ENCODE data around the gene FOS.
A peak's percentile ranks its signal among the peaks of the same experiment; 100 is the strongest.
"Not testable (repeated sequence)": the region's sequence is repeated elsewhere in the genome, so short reads cannot be mapped to it uniquely, and the experiment has no call there.

Gene FOS

DNA sequence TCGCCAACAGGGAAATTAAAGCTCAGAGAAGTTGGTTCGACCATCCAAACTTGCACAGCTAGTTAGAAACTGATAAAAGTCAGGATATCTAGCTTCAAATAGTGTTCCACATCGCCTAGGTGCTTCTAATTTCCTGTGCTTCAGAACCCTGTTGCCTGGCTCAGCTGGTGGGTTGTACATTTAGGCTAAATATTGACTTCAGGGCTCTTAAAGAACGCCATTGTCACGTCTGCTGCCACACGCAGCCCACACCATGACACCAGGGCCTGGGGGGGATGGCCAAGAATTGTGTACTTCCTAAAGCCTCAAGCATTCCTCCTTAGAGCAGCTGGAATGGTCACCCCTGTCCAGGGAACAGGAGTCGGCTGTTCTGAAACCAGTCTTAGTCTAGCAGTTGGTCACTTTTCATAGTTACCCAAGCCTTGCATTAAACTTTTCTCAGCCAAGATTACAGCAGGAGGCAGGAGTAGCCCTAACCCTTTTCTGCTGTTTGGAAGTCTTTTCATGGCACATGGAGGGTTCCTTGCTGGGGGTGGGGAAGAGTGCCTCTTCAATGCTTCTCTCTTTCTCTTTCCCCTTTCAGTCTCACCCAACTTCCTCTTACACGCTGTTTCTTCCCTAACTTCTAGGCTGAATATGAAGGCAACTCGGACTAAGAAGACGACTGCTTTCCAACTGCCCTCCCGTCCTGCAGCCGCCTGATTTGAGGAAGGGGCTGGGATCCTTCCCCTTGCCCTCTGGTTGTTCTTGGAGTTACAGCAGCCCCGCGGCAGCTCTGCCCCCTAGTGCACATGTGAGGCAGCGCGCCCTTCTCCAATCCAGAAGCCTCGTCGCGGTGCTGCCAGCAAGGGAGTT, 17.1 kb downstream of the FOS start:
- DNase-seq, result peak; percentile 83 to 85

DNA sequence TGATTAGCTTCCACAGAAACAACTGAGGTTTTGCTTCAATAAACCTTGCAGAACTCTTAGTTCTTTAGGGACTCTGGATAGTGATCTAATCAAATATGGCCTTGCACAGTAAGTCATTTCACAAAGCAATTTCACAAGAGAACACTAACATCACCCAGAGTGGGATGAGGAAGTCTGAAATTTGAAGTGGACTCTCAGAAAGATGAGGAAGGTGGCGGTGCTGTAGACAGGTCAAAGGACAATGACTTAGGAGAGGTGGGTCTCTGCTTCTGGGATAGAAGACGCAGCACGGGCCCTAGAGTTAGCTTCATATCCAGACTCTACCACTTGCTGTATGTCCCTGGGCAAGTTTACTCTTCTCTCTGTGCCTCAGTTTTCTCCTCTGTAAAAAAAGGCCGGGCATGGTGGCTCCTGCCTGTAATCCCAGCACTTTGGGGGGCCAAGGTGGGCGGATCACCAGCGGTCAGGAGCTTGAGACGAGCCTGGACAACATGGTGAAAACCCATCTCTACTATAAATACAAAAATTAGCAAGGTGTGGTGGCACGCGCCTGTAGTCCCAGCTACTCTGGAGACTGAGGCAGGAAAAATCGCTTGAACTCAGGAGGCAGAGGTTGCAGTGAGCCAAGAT, 18.9 kb downstream of the FOS start:
- DNase-seq, result peak in 1 of 2 donors; percentile 24

DNA sequence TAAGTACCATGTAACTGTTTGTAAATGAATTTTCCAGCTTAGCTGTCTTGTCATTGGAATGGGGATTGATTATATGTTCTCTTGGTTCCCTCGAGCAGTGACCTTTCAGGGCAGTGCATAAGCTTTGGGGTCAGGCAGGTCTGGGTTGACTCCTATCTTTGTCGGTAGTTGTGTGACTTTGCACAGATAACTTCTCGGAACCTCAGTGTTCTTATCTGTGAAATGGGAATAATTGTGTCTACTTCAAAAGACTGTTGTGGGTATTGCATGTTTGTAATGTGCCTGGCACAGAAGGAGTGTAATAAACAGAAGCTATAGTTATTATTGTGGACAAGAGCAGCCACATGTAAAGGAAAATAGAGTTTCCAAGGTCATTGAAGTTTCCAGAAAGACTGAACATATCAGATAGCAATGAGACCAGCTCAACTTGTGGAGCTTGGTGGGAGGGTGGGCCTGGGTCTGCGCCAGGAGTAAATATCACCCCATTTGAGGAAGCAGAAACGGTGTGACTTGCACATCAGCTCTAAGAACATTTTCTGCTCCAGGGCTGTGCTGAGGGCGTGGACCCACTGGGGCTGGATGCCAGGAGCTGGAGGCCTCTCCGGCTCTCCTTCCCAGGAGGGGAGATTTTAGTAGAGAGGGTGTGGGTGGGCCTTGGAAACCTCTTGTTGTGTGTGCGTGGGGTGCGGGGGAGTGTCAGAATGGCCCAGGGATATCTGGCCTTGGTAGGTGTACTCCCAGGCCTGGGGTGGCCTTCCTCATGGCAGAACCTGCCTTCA, 19.7 kb downstream of the FOS start:
- DNase-seq, result peak in 1 of 2 donors; percentile 32

DNA sequence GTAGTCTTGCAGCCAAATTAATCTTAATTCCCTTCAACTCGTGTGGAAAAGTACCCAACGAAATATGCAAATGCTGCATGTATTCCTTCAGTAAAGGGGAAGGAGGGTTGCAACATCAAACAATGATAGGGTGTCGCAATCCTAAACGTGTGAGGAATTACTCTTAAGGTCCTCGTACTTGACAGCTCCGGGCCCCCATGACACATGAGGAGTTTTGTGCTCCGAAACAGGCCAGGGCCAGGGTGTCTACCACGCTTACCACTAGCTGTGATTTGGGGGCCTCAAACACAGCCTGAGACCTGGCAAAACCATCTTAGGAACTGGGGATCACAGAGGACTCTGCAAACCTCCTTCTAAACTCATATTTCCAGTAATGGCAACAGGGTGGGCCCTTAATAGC, 20.4 kb downstream of the FOS start:
- peak in 1 of 2 donors; percentile 64 for DNase-seq

DNA sequence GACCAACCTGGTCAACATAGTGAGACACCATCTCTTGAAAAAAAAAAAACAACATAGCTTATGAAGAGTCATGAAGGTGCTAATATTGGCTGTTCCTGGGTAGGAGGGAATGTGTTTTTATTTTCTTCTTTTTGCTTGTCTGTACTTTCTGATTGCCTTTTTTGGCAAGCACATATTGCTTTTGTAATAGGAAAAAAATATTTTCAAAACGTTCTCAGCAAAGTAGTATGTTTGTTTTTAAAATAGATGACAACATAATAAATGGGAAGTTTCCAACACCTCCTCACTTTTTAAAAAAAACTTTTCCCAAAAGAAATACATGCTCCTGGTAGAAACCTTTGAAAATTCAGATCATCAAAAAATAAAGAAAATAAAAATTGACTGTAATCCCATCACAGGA, 20.9 kb downstream of the FOS start:
- no peak for DNase-seq

DNA sequence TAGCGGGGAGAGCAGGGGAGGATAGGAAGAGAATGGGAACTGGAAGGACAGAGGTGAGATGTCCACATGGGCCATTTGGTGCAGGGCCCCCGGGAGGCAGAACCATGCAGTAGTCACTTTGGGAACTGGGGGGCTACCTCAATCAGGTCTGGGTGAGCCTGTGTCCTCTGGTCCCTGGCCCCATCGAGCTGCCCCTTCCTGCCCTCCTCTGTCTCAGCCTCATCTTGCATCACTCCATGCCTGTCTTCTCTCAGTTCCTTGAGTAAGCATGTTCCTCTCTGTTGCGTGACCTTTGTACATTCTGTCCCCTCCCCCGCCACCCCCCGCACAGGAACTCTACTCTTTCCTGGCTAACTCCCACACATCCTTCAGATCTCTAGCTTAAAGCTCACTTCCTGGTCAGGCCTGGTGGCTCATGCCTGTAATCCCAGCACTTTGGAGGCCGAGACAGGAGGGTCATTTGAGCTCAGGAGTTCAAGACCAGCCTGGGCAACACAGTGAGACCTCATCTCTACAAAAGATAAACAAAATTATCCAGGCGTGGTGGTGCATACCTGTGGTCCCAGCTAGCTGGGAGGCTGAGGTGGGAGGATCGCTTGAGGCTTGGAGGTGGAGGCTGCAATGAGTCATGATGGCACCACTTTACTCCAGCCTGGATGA, 23.2 kb downstream of the FOS start:
- peak in 1 of 2 donors; percentile 58 for DNase-seq

DNA sequence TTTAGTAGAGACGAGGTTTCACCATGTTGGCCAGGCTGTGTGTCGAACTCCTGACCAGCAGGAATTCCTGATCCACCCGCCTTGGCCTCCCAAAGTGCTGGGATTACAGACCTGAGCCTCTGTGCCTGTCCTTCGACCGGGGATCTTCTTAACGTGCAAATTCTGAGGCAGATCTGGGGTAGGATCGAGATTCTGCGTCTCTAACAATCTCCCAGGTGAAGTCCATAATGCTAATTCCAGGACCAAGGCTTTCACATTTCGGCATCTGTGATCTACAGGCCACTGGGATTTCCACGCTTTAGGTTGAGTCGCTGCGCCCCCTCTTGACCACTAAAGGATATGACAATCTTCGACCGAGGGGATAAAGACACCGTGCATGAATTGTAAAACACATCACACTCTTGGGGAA, 24.8 kb downstream of the FOS start:
- peak; percentile 71 to 78 for DNase-seq

DNA sequence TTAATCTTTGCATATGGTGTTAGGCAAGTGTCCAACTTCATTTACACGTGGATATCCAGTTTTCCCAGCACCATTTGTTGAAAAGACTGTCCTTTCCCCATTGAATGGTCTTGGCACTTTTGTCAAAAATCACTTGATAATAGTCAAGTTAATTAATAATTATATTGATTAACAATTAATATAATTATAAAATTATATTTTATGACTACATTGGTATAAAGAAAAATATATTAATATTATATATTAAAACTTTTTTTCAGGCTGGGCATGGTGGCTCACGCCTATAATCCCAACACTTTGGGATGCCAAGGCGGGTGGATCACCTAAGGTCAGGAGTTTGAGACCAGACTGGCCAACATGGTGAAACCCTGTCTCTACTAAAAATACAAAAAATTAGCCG, 27.8 kb downstream of the FOS start:
- not testable (repeated sequence) for DNase-seq

DNA sequence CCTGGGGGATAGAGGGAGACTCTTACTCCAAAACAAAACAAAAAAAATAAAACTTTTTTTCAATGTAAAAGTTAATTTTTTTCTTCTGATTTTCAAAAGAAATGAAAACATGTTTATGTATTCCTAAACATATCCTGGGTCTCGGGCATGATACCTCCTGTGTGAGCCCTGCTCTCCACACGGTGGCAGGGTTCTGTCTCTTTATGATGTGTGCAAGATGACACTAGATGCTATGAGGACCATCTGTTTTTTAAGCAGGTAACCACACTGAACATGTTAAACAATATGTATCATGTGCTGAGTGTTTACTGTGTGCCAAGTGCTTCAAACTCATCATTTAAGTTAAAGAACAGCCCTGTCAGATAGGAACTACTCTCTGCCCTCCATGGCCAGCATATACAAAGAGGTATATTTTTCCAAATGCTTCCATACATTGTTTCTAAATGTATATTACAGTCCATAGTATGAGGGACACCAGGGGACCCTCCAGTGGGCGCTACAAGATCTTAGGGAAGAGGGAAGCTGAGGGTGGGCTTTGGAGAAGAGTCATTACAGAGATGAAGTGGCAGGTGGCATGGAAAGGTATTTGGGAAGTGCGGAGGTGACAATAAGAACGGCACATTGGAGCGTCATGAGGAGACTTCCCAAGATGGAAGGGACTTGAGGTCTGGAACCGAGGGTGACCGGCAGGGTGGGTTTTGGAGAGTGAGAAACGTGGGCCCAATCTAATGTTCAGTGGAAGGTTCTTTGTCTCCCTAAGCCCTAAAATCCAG, 28.5 kb downstream of the FOS start:
- no peak for DNase-seq

DNA sequence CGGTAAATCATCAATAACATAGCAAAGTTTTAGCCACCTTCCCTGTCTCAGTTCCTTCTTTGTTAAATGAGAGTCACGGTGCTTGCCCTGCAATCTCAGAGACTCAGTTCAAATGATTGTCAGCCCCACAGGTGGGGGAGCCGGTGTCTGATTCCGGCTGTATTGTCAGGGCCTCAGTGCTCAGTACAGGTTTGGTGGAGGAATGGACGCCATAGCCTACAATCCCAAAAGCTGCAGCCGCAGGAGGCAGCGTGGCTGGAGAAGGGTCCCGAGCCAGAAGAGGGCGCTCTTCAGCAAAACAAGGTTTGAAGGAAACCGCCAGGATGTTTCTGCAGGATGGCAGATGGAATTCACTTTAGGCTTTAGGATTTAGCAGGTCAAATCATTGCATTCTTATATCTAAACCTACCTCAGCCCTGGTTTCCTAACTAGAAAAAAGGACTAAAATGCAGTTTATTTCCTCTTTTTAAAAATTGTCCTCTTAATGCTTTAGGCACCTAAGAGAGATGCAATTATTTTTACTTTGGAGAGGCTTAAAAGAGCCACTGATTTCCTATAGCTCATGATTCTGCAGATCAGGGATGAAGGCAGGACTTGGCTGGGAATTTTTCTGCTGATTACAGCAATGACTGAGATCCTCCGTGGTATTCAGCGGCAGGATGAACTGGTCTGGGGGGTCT, 29.2 kb downstream of the FOS start:
- DNase-seq, result peak; percentile 61 to 68

DNA sequence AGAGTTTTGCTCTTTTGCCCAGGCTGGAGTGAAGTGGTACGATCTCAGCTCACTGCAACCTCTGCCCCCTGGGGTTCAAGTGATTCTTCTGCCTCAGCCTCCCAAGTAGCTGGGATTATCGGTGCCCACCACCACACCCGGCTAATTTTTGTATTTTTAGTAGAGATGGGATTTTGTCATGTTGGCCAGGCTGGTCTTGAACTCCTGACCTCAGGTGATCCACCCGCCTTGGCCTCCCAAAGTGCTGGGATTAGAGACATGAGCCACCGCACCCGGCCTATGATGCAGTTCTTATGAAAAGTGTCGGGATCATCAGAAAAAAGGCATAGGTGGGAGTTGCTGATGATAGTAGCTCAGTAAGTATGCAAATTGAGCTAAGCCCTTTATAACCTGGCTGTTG, 30.4 kb downstream of the FOS start:
- not testable (repeated sequence) for DNase-seq

DNA sequence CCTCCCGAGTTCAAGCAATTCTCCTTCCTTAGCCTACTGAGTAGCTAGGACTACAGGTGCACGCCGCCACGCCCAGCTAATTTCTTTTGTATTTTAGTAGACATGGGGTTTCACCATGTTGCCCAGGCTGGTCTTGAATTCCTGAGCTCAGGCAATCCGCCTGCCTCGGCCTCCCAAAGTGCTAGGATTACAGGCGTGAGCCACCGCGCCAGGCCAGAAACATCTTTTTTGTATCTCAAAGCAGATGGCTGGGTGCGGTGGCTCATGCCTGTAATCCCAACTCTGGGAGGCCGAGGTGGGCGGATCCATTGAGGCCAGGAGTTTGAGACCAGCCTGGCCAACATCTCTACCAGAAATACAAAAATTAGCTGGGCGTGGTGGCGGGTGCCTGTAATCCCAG, 30.9 kb downstream of the FOS start:
- not testable (repeated sequence) for DNase-seq

DNA sequence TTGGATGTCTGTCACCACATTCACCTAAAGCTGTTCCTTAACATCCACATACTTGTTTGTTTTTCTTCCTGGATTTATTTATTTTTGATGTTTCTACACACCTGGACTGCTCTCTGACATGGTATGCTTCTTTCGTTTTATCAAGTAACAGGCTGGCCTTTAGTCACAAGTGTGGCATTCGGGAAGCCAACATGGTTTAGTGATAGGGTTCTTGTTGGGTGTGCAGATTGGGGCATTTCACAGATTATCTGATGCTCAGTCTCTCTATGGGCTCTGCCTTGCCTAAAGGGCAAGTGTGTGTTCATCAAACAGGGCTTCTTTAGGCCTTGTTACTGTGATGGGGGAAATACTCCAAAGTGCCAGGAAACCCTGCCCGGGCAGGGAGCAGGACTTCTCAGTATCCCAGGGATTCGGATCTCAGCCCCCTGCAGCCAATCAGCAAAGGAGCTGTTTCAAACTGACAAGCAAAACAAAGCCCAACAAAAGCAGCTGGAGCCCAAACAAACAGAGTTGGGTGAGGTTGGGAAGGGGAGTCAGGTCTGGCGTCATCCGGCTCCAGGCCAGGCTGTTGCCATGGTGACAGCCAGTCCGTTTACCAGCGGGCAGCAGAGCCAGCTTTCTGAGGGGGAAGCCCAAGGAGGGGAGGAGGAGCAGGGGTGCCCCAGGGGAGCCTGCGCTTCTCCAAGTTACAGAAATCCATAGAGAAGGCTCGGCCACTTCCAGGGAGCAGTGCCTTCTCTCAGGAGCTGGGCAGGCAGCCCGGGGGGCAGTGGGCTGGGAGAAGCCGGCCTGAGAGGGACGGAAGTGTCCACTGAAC, 31.9 kb downstream of the FOS start:
- DNase-seq, result peak in 1 of 2 donors; percentile 39

DNA sequence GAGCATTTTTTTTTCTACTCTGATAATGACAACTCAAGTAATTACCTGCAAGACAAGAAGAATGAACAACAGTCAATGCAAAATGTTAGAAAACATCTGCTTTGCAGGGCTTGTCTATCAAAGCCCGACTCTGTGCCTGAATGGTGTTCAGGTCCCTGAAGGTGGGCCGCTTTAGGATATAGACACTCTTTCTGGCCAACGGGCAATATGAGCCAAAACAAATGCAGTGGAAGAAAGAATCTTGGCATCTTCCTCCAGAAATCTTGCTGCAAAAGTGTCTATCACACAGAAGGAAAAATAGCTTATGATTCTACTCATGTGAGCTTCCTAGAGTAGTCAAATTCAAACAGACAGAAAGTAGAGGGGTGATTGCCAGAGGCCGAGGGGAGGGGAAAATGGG, 32.7 kb downstream of the FOS start:
- no peak for DNase-seq

DNA sequence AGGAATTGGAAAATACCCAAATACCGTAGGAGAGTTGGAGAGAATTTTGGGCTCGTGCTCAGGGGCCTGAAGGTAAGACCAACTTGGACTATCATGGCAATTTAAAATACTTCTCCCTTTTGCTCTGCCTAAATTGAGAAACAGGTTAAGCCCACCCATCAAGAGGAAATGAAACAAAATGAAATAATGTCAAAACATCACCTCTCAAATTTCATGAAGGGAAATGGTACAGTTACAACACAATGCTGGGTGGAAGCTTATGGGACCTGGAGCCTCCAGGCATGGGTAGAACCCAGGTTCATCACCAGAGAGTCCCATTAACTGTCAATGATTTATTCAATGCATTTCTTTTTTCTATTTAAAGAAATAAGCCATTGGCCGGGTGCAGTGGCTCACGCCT, 33.7 kb downstream of the FOS start:
- no peak for DNase-seq

DNA sequence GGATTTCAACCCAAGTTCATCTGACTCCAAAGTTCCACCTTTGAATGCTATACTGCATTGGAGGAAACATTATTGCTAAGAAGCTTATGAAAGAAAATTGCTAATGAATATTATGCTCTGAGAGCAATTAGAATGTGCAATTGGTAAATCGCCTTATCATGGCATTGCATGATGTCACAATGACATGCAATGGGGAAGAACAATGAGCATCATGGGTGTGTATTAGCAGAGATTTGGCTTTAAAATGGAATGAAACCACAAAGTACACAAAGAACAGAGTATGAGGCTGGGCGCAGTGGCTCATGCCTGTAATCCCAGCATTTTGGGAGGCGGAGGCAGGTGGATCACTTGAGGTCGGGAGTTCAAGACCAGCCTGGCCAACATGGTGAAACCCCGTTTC, 34.7 kb downstream of the FOS start:
- no peak for DNase-seq

DNA sequence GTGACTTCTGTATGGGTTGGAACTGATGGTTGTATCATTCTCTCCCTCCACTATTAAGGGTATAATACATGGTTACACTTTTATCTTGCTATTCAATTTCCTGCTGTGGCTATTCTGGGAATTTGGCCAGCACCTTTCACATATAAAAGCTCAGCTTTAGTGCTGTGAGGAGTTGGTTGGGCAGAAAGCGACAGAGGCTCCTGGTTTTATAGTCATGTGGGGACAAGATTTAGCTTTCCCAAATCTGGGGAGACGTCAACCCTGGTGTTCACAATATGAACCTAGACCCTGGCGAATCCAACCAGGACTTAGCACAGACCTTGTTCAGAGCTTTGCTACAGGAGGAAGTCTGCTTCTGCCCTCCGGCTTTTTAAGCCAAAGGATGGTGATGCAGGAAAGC, 36.5 kb downstream of the FOS start:
- DNase-seq, result no peak

DNA sequence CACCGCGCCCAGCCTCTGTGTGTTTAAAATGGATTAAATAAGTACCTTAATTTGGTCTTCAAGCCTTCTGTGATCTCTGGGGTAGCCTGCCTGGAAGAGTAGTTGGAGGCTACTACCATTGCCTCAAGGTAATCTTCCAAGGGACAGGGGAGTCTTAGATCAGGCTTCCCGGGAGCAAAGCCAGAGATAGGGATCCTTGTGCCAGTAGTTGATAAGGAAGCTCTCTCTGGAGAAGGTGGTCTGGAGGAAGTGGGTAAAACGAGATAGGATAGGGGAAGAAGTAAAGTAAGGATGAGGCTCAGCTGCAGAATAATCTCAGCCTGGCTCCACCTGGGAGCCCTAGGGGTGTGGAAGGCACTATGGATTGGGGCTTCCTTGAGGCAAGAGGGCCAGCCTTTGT, 38.5 kb downstream of the FOS start:
- DNase-seq, result no peak

DNA sequence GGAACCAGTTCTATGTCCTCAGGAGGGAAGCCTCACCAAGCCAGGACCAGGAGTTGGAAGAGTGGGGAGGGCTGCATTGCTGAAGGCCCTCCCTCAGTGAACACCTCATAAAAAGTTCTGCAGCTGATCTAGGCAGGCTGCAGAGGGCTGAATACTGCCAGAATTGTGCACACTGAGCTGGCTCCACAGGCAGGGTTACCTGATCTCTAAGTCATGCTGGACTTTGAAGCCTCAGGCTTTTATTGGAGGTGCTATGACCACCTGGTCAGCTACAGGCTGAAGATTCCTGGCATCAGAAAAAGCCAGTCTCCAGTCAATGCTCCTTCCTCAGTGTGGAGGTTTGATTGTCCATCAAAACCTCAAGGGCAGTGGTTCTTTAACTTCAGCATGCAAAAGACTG, 39.7 kb downstream of the FOS start:
- DNase-seq, result no peak

DNA sequence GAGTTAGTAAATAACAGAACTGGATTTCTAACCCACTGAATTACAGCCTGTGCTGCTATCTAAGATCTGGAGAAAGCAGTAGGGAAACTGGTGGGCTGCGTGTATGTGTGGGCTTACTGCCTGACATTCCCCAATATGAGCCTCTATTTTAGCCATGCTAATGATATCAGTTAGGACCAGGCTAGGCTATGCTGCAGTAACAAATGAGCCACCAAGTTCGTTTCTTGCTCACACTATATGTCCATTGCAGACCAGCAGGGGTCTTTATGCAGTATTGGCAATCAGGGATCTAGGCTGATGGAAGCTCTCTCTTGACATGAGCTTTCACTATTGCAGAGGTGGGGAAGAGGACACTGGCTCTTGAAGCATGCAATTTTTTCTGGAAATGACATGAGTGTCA, 40.4 kb downstream of the FOS start:
- no peak for DNase-seq

DNA sequence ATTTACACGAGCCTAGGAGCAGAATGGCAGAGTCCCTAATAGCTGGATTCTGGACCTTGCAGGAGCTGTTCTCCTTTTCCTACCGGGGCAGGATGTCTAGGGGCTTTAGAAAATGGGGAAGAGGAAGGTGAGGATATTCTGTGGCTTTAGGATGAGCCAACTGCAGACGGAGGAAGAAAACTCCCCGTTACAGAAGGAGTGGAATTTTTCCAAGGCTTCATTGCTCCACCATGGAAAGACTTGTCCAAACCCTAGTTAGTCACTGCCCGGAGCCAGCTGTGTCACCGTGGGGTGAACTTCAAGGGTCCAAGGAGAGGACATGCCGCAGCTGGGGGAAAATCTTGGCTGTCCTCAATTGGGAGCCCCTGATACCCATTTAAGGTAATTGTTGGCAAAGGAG, 41.6 kb downstream of the FOS start:
- no peak for DNase-seq
